Activated T-helper 1 cell treated with Interleukin-2 at 50 U/mL for 16 hours (primary cell): ENCODE measurements around the gene SIRT7.

Experiments
- DNase-seq: peaks from one replicate; pipeline ENCODE4 v3.0.0-alpha.2; 2020; ENCODE audit warnings: low read depth

Gene SIRT7

GRCh38 chr17:81885869-81886548, 32.0 kb downstream of the SIRT7 start:
- no peak for DNase-seq

- no peak for DNase-seq
These were observed 32.5 kb downstream of the SIRT7 start for GRCh38 chr17:81885454-81885853.

- no peak for DNase-seq
These were observed 33.0 kb downstream of the SIRT7 start for GRCh38 chr17:81884968-81885367.

- DNase-seq = no peak
These were observed 33.5 kb downstream of the SIRT7 start for GRCh38 chr17:81884520-81884919.

GRCh38 chr17:81879121-81879520, 38.9 kb downstream of the SIRT7 start:
- DNase-seq = no peak

GRCh38 chr17:81878294-81878693, 39.7 kb downstream of the SIRT7 start:
- DNase-seq = no peak

- DNase-seq = no peak
These were observed 40.4 kb downstream of the SIRT7 start for GRCh38 chr17:81877569-81877968.

- peak; percentile 96 for DNase-seq
These were observed 46.4 kb downstream of the SIRT7 start for GRCh38 chr17:81871387-81872230.

- no peak for DNase-seq
These were observed 47.0 kb downstream of the SIRT7 start, which contains the start of gene ARHGDIA for GRCh38 chr17:81870981-81871386. Gene ARHGDIA, minus strand, starts transcription at chr17:81871337. Its CDS starts 1,407 bp downstream, at chr17:81869930.

- DNase-seq = peak; percentile 30
These were observed 47.6 kb downstream of the SIRT7 start for GRCh38 chr17:81870131-81870980.

GRCh38 chr17:81869221-81870130, 48.5 kb downstream of the SIRT7 start:
- no peak for DNase-seq

GRCh38 chr17:81868674-81869220, 49.2 kb downstream of the SIRT7 start:
- DNase-seq = no peak

GRCh38 chr17:81867991-81868673, 49.8 kb downstream of the SIRT7 start:
- no peak for DNase-seq

- DNase-seq = no peak
These were observed 50.6 kb downstream of the SIRT7 start for GRCh38 chr17:81867170-81867990.

- no peak for DNase-seq
These were observed 51.4 kb downstream of the SIRT7 start for GRCh38 chr17:81866440-81867169.

- no peak for DNase-seq
These were observed 52.1 kb downstream of the SIRT7 start for GRCh38 chr17:81865733-81866439.

GRCh38 chr17:81865358-81865732, 52.6 kb downstream of the SIRT7 start:
- no peak for DNase-seq
